ENCODE data around the gene STUB1. TPM values are rescaled to one million over a fixed set of nuclear protein-coding genes. Genes with fewer than 3 reads are reported as not detected.

STUB1 gene
- total RNA-seq, 1 experiment from 2014 or later = 102 TPM

DNA sequence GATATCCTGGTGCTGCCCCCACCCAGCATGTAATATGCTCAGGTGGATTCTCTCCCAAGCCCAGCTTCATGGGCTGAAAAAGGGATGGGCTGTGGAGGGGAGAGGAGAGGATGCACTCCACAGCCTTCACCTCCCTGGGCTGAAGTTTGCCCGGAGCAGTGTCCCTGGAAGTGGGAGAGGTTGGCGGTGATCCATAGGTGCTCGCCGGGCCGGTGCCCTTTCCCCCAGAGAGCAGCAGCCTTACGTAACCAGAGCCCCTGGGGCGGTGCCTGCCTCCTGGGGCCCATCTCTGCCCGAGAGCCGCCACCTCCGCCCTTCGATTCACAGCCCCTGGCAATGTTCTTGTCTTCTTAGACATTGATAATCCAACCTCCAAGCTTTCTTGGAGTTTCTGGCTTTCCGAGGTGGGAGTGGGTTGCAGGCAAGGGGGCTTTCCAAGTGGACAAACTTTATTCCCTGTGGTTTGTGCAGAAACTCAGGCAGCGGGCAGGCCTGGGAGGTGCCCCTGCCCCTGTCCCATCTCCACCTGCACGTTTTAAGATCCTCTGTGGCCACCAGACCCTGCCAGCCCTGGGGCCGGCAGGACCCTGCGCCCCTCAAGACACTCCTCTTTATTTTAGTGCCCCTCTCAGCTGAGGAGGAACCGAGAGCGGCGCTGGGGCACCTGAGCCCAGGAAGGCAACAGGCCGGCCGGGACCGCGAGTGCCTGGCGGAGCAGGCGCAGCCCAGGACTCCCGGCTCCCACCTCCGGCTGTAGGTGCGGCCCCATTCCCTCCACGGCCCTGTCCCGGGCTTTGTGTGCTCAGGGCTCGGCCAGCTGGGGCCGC lies 34.1 kb upstream of the STUB1 start:
- Mint-ChIP-seq H3K36me3 (ENCODE audit: insufficient read depth in 1 of 3, low read depth in 3 of 3) (peaks cover 2 to 15% (median 4%) of the 10 kb centered on the region in 3 experiments; a peak in 4 of 7 replicates), H3K4me3 (no peak overlapping the region), H3K27ac (no peak overlapping the region), H3K27me3 (ENCODE audit: low read depth) (no peaks in the 10 kb centered on the region; the same call in 1 of the 2 replicates), H3K9me3 (no peaks in the 10 kb centered on the region), H3K4me1 (peaks cover 2 to 15% of the 10 kb centered on the region in 2 experiments)
- H3K9ac ChIP-seq (ENCODE audit: extremely low read depth, insufficient read length, low read length) = no peak overlapping the region
- H2AK5ac ChIP-seq (ENCODE audit: insufficient read length, low read length) = no peak overlapping the region
- H3K79me2 ChIP-seq (ENCODE audit: insufficient read depth, low read length) = no peaks in the 10 kb centered on the region
- no peaks in the 10 kb centered on the region for H3K27me3 ChIP-seq (ENCODE audit: insufficient read depth, low read length)
- H2BK20ac ChIP-seq (ENCODE audit: low read depth, low read length, poor library complexity, severe bottlenecking) = no peak overlapping the region
- no peaks in the 10 kb centered on the region for H3K79me1 ChIP-seq (ENCODE audit: insufficient read depth, low read depth, low read length, poor library complexity, severe bottlenecking)
- H3K4me1 ChIP-seq (ENCODE audit: insufficient read depth, low read length) = no peaks in the 10 kb centered on the region; the same call in 1 of the 2 replicates
- no CpG with 5 or more reads among the region's 32 CpGs for WGBS (ENCODE audit: extremely low coverage, insufficient read length, low lambda C conversion rate)
- H3K23ac ChIP-seq (ENCODE audit: insufficient read length, low read depth, low read length) = no peak overlapping the region
- no peak for DNase-seq
- no peak overlapping the region for H3K14ac ChIP-seq (ENCODE audit: insufficient read depth, low read length)
- no peak overlapping the region for H4K5ac ChIP-seq (ENCODE audit: insufficient read length, low read depth, low read length)
- no peak overlapping the region for H3T11ph ChIP-seq (ENCODE audit: low read length)
- no peak overlapping the region for H4K91ac ChIP-seq (ENCODE audit: insufficient read length, low read depth, low read length)
- H3K4me2 ChIP-seq (ENCODE audit: insufficient read depth, insufficient read length, low read length) = no peak overlapping the region
- H4K20me1 ChIP-seq (ENCODE audit: control insufficient read depth, insufficient read depth, insufficient read length) = no peaks in the 10 kb centered on the region
- H2BK15ac ChIP-seq (ENCODE audit: low read depth, low read length) = no peak overlapping the region
- no peak overlapping the region for H3K27ac ChIP-seq (ENCODE audit: insufficient read length, low read depth, low read length)
- no peak overlapping the region for H3K56ac ChIP-seq (ENCODE audit: insufficient read length, low read depth, low read length)
- H2BK5ac ChIP-seq (ENCODE audit: insufficient read length, low read length) = no peak overlapping the region
- H3K23me2 ChIP-seq (ENCODE audit: insufficient read length, low read depth, low read length, poor library complexity, severe bottlenecking) = peaks cover 14% of the 10 kb centered on the region
- no peak overlapping the region for H2BK12ac ChIP-seq (ENCODE audit: insufficient read length, low read depth, low read length)
- H3K18ac ChIP-seq (ENCODE audit: insufficient read length, low read depth, low read length) = no peak overlapping the region
- TF ChIP-seq, protein P1, sequence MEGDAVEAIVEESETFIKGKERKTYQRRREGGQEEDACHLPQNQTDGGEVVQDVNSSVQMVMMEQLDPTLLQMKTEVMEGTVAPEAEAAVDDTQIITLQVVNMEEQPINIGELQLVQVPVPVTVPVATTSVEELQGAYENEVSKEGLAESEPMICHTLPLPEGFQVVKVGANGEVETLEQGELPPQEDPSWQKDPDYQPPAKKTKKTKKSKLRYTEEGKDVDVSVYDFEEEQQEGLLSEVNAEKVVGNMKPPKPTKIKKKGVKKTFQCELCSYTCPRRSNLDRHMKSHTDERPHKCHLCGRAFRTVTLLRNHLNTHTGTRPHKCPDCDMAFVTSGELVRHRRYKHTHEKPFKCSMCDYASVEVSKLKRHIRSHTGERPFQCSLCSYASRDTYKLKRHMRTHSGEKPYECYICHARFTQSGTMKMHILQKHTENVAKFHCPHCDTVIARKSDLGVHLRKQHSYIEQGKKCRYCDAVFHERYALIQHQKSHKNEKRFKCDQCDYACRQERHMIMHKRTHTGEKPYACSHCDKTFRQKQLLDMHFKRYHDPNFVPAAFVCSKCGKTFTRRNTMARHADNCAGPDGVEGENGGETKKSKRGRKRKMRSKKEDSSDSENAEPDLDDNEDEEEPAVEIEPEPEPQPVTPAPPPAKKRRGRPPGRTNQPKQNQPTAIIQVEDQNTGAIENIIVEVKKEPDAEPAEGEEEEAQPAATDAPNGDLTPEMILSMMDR (conservative IDR thresholded peaks at IDR 0.05) = no peak
- H3K4ac ChIP-seq (ENCODE audit: low read depth, low read length) = no peak overlapping the region
- no peaks in the 10 kb centered on the region for H3K9me3 ChIP-seq (ENCODE audit: control insufficient read depth, low read depth, low read length)
- no peak overlapping the region for H4K8ac ChIP-seq (replicated peaks; ENCODE audit: insufficient read length, low read depth, low read length)
- H2BK120ac ChIP-seq (ENCODE audit: low read depth, low read length, poor library complexity, severe bottlenecking) = no peak overlapping the region
- H2AFZ ChIP-seq (ENCODE audit: low read length) = no peak overlapping the region

All from H9 (cell line).